Measurements from ENCODE around the gene HAUS2.

HAUS2 gene

DNA sequence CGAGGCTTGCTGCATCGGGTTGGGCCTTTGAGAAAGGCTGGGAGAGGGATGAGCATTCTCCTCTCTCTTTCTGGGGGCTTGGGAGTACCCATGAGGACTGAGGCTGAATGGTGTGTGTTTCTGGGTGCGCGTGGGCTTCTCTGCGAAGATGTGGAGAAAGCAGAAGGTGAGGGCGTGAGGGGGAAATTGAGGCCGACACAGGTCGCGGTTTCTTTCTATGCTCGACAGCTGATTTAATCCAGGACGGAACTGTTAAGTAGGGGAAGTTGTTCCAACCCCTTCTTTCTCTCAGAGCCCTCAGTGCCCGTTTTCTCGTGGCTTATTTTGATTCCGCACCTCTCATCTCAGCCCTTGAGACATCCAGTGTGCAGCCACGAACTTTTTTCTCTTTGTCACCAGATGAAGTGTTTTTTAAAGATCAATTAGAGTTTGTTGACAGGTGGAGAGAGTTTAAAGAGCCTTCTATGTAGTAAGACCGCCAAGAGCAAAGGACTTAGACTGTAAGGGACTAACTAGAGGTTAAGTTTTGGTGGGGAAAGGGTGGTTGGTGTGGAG lies 27.5 kb downstream of the HAUS2 start:
- TF ChIP-seq, protein P1, sequence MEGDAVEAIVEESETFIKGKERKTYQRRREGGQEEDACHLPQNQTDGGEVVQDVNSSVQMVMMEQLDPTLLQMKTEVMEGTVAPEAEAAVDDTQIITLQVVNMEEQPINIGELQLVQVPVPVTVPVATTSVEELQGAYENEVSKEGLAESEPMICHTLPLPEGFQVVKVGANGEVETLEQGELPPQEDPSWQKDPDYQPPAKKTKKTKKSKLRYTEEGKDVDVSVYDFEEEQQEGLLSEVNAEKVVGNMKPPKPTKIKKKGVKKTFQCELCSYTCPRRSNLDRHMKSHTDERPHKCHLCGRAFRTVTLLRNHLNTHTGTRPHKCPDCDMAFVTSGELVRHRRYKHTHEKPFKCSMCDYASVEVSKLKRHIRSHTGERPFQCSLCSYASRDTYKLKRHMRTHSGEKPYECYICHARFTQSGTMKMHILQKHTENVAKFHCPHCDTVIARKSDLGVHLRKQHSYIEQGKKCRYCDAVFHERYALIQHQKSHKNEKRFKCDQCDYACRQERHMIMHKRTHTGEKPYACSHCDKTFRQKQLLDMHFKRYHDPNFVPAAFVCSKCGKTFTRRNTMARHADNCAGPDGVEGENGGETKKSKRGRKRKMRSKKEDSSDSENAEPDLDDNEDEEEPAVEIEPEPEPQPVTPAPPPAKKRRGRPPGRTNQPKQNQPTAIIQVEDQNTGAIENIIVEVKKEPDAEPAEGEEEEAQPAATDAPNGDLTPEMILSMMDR (IDR thresholded peaks at IDR 0.05; ENCODE audit: borderline replicate concordance, insufficient read depth, low read depth, low read length), result no peak
- peak overlapping the region; percentile 77 for H3K4me3 ChIP-seq (ENCODE audit: low read depth, low read length)

DNA sequence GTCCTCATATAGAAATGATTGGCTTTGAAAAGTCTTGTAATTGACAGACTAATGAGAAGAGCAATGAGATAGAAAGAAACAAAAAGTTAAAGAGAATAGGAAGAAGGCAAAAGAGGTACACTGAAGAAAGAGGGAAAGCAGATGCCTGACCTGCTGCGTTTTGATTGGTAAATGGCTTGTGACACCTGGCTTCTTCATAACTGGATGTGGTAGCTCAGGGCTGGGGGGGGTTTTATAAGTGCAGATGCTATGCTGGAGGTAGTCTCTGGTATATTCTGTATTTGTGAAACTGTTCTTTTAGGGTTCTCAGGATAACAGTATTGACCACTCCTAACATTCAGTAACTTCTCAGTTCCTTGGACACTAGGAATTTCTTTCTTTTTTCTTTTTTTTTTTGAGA lies 28.1 kb downstream of the HAUS2 start:
- TF ChIP-seq, protein P1 (IDR thresholded peaks at IDR 0.05; ENCODE audit: borderline replicate concordance, insufficient read depth, low read depth, low read length), result no peak
- H3K4me3 ChIP-seq (ENCODE audit: low read depth, low read length), result no peak overlapping the region

DNA sequence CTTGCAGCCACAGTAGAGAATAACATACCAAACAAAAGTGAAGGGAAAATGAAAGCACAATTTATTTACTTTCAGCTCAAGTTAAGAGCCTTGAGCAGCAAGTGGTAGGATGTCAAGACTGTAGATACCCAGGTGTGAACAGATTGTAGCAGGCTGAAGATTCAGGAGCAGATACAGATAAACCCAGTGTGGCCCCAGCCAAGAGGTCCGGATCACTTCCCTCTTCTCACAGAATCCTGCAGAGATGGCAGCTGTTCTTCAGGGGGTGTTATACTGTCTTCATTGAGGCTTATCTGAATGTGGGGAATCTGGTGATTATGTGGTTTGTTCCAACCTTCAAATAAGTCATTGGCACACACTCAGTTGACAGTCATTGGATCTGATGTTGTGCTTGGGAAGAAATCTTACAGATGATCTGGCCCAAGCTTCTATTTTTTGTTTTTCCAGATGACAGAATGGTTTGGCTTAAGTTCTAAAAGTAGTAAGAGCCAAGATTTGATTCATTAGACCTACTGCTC lies 28.9 kb downstream of the HAUS2 start:
- H3K4me3 ChIP-seq (ENCODE audit: low read depth, low read length), result no peak overlapping the region
- TF ChIP-seq, protein P1 (IDR thresholded peaks at IDR 0.05; ENCODE audit: borderline replicate concordance, insufficient read depth, low read depth, low read length), result no peak

DNA sequence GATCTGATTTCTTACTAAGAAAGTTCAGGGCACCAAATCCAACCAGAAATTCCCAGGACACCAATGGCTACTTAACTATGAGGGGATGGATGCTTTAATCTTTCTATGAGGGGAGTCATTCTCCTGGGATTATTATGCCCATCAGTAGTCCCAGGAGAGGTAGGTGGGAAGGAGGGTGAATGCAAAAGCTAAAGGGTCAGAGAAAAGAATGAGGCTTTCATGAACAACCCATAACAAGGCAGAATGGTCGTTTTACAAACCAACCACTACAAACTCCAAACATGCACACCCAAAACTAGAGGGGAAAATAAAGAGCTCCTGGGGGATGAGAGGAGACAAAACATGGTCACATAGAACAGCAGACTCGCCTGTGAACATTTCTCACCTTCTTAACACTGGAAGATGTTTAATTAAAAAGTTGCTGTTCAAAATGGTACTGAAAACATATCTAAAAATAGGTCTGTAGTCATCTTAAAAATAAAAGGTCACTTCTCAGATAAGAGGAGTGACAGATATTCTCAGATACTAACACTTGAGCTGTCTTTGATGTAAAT lies 30.4 kb downstream of the HAUS2 start:
- TF ChIP-seq, protein P1 (IDR thresholded peaks at IDR 0.05; ENCODE audit: borderline replicate concordance, insufficient read depth, low read depth, low read length), result no peak
- H3K4me3 ChIP-seq (ENCODE audit: low read depth, low read length), result no peak overlapping the region

DNA sequence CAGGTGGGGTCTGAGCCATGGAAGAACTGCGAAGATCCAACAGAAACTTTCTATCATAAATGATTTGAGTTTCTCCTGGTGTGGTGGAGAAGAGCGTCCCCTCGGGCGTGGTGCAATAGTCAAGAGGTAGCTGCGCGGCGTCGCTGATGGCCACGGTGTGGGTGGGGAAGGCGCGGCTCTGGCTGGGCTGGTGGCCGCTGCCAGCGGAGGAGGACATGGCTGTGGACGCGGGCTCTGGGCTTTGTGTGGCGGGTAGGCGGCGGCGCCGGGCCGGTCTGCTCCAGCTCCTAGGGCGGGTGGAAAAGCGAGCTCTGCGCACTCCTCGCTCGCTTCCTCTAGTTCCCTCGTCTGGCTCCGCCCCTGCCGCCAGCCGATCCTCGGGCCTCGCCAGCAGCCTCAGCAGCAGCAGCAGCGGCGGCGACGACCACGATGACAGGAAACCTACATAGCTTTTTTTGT lies 32.7 kb downstream of the HAUS2 start:
- TF ChIP-seq, protein P1 (IDR thresholded peaks at IDR 0.05; ENCODE audit: borderline replicate concordance, insufficient read depth, low read depth, low read length), result no peak
- peak overlapping the region; percentile 52 for H3K4me3 ChIP-seq (ENCODE audit: low read depth, low read length)

DNA sequence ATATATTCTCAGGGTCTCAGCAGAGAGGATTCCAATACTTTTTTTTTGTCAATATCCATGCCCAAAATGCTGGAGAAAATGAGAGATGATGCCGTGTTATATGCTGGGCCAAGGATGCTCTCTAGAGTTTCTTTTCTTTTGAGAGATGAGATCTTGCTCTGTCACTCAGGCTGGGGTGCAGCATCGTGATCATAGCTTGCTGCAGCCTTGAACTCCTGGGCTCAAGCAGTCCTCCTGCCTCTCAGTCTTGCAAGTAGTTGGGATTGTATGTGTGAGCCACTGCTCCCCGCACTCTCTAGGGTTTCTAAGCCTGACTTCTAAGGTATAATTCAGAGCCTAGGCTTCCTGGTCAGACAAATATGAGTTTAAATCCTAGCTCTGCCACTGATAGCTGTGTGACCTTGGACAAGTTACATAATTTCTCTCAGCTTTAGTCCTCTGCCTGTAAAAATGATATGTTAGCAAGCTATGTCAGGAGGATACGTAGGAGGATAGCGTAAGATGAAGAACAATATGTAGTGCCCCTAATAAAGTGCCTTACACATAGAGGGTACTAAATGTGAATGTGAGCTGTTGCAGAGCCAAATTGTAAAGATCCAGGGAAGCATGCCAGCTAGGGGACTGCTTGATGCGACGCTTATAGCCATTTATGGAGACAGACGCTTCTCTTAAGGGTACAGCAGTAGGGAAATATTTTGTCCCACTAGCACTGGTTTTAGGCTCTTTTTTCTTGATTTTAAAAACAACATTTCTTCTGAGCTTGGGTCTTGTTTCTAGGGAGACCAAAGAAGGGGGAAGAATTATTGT lies 34.1 kb downstream of the HAUS2 start:
- TF ChIP-seq, protein P1 (IDR thresholded peaks at IDR 0.05; ENCODE audit: borderline replicate concordance, insufficient read depth, low read depth, low read length), result no peak

More for the DNA sequence above, 34.1 kb downstream of the HAUS2 start:
- H3K4me3 ChIP-seq (ENCODE audit: low read depth, low read length), result no peak overlapping the region
